ENCODE data around the gene HHAT.

Gene HHAT

GRCh38 chr1:210633636-210634035, 304.9 kb downstream of the HHAT start:
- no peaks in the 10 kb centered on the region for H3K9me3 ChIP-seq (ENCODE audit: control insufficient read depth, low read length)
- H3K4me1 ChIP-seq (ENCODE audit: control insufficient read depth, insufficient read depth, low read length), result no peaks in the 10 kb centered on the region
- no peak overlapping the region for H3K4me3 ChIP-seq (ENCODE audit: low read length)
- H3K27me3 ChIP-seq (replicated peaks; ENCODE audit: control insufficient read depth, insufficient read depth, low read length), result peaks cover 4% of the 10 kb centered on the region
- DNase-seq (ENCODE audit: low read depth), result no peak
- H3K36me3 ChIP-seq (ENCODE audit: control insufficient read depth, insufficient read depth, low read length, severe bottlenecking), result no peaks in the 10 kb centered on the region
- H3K9ac ChIP-seq (ENCODE audit: low read length), result no peak overlapping the region

GRCh38 chr1:210635108-210635507, 306.4 kb downstream of the HHAT start:
- Histone ChIP-seq H3K9me3 (ENCODE audit: control insufficient read depth, low read length) (no peaks in the 10 kb centered on the region), H3K27me3 (replicated peaks; ENCODE audit: control insufficient read depth, insufficient read depth, low read length) (no peaks in the 10 kb centered on the region), H3K36me3 (ENCODE audit: control insufficient read depth, insufficient read depth, low read length, severe bottlenecking) (no peaks in the 10 kb centered on the region), H3K9ac (ENCODE audit: low read length) (no peak overlapping the region), H3K4me1 (ENCODE audit: control insufficient read depth, insufficient read depth, low read length) (no peaks in the 10 kb centered on the region), H3K4me3 (ENCODE audit: low read length) (no peak overlapping the region)
- DNase-seq (ENCODE audit: low read depth), result no peak

- Histone ChIP-seq H3K36me3 (ENCODE audit: control insufficient read depth, insufficient read depth, low read length, severe bottlenecking) (no peaks in the 10 kb centered on the region), H3K4me3 (ENCODE audit: low read length) (no peak overlapping the region), H3K27me3 (replicated peaks; ENCODE audit: control insufficient read depth, insufficient read depth, low read length) (no peaks in the 10 kb centered on the region)
These were observed 312.9 kb downstream of the HHAT start for GRCh38 chr1:210641582-210641981.

GRCh38 chr1:210645582-210646257, 317.0 kb downstream of the HHAT start:
- Histone ChIP-seq H3K4me3 (ENCODE audit: low read length) (no peak overlapping the region), H3K36me3 (ENCODE audit: control insufficient read depth, insufficient read depth, low read length, severe bottlenecking) (no peaks in the 10 kb centered on the region)

More at GRCh38 chr1:210641582-210641981, 312.9 kb downstream of the HHAT start:
- DNase-seq (ENCODE audit: low read depth), result no peak
- no peaks in the 10 kb centered on the region for H3K4me1 ChIP-seq (ENCODE audit: control insufficient read depth, insufficient read depth, low read length)
- H3K9ac ChIP-seq (ENCODE audit: low read length), result no peak overlapping the region
- H3K9me3 ChIP-seq (ENCODE audit: control insufficient read depth, low read length), result no peaks in the 10 kb centered on the region

GRCh38 chr1:210646258-210646616, 317.5 kb downstream of the HHAT start:
- Histone ChIP-seq H3K9me3 (ENCODE audit: control insufficient read depth, low read length) (no peaks in the 10 kb centered on the region), H3K9ac (ENCODE audit: low read length) (no peak overlapping the region), H3K36me3 (ENCODE audit: control insufficient read depth, insufficient read depth, low read length, severe bottlenecking) (no peaks in the 10 kb centered on the region), H3K4me1 (ENCODE audit: control insufficient read depth, insufficient read depth, low read length) (peaks cover 4% of the 10 kb centered on the region), H3K4me3 (ENCODE audit: low read length) (no peak overlapping the region), H3K27me3 (replicated peaks; ENCODE audit: control insufficient read depth, insufficient read depth, low read length) (no peaks in the 10 kb centered on the region)
- no peak for DNase-seq (ENCODE audit: low read depth)

More at GRCh38 chr1:210645582-210646257, 317.0 kb downstream of the HHAT start:
- Histone ChIP-seq H3K9me3 (ENCODE audit: control insufficient read depth, low read length) (no peaks in the 10 kb centered on the region), H3K9ac (ENCODE audit: low read length) (no peak overlapping the region), H3K4me1 (ENCODE audit: control insufficient read depth, insufficient read depth, low read length) (peaks cover 4% of the 10 kb centered on the region), H3K27me3 (replicated peaks; ENCODE audit: control insufficient read depth, insufficient read depth, low read length) (no peaks in the 10 kb centered on the region)
- DNase-seq (ENCODE audit: low read depth), result no peak

- H3K4me1 ChIP-seq (ENCODE audit: control insufficient read depth, insufficient read depth, low read length), result peaks cover 4% of the 10 kb centered on the region
- H3K9ac ChIP-seq (ENCODE audit: low read length), result no peak overlapping the region
- H3K9me3 ChIP-seq (ENCODE audit: control insufficient read depth, low read length), result no peaks in the 10 kb centered on the region
- no peaks in the 10 kb centered on the region for H3K27me3 ChIP-seq (replicated peaks; ENCODE audit: control insufficient read depth, insufficient read depth, low read length)
- DNase-seq (ENCODE audit: low read depth), result peak; percentile 40
- no peak overlapping the region for H3K4me3 ChIP-seq (ENCODE audit: low read length)
- H3K36me3 ChIP-seq (ENCODE audit: control insufficient read depth, insufficient read depth, low read length, severe bottlenecking), result no peaks in the 10 kb centered on the region
These were observed 319.0 kb downstream of the HHAT start for GRCh38 chr1:210647406-210648333.

DNA sequence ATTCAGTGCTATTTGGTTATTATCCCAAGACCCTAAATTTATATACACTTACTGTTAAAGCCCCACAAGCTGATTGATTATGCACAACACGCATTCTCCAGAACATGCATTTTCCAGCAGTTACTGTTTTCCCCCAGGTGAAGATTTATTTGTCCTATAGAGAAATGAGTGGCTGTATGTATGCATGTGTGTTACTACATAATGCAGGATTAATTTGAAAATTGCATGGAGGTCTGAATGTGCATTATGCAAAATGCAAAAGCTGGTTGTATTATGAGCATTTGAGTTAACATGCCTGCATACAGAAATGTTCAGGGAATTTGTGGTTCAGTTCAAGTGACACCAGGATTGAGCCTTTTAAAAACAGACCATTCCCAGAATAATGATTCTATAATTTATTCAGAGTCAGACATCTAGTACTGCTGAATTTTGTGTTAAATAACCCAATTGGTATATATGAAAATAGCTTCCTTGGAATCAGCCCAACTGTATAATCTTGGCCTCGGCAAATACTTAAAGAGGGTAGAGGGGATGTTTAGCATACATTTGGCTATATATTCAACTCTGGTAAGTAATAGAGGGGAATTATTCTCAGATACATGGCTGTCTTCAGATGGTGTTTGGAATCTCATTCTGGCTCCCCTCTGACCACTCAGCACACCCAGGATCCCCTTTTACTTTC, 320.0 kb downstream of the HHAT start:
- H3K36me3 ChIP-seq (ENCODE audit: control insufficient read depth, insufficient read depth, low read length, severe bottlenecking), result no peaks in the 10 kb centered on the region
- no peak overlapping the region for H3K9ac ChIP-seq (ENCODE audit: low read length)
- H3K27me3 ChIP-seq (replicated peaks; ENCODE audit: control insufficient read depth, insufficient read depth, low read length), result no peaks in the 10 kb centered on the region
- DNase-seq (ENCODE audit: low read depth), result no peak
- H3K4me1 ChIP-seq (ENCODE audit: control insufficient read depth, insufficient read depth, low read length), result peaks cover 4% of the 10 kb centered on the region
- no peaks in the 10 kb centered on the region for H3K9me3 ChIP-seq (ENCODE audit: control insufficient read depth, low read length)
- H3K4me3 ChIP-seq (ENCODE audit: low read length), result no peak overlapping the region

DNA sequence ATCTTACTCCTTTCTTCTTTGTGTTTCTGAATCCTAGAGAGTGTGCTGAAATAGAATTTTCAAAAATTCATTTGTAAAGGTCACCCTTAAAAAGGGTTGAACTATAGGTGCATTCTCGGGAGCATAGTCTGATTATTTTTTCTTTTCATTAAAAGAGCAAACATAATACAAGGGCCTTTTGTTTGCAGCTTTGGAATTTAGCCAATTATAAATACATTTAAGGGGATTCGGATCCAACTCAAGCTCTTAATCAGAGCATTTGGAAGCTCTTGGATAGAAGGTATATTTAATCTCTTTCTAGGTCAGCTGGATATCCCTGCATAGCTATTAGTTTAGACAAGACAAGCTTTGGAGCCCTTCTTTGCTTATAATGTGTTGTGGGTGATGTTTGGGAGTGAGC, 321.7 kb downstream of the HHAT start:
- no peak overlapping the region for H3K4me3 ChIP-seq (ENCODE audit: low read length)
- no peaks in the 10 kb centered on the region for H3K36me3 ChIP-seq (ENCODE audit: control insufficient read depth, insufficient read depth, low read length, severe bottlenecking)
- no peak for DNase-seq (ENCODE audit: low read depth)
- H3K27me3 ChIP-seq (replicated peaks; ENCODE audit: control insufficient read depth, insufficient read depth, low read length), result no peaks in the 10 kb centered on the region
- H3K9me3 ChIP-seq (ENCODE audit: control insufficient read depth, low read length), result no peaks in the 10 kb centered on the region
- H3K9ac ChIP-seq (ENCODE audit: low read length), result no peak overlapping the region
- peaks cover 4% of the 10 kb centered on the region for H3K4me1 ChIP-seq (ENCODE audit: control insufficient read depth, insufficient read depth, low read length)

DNA sequence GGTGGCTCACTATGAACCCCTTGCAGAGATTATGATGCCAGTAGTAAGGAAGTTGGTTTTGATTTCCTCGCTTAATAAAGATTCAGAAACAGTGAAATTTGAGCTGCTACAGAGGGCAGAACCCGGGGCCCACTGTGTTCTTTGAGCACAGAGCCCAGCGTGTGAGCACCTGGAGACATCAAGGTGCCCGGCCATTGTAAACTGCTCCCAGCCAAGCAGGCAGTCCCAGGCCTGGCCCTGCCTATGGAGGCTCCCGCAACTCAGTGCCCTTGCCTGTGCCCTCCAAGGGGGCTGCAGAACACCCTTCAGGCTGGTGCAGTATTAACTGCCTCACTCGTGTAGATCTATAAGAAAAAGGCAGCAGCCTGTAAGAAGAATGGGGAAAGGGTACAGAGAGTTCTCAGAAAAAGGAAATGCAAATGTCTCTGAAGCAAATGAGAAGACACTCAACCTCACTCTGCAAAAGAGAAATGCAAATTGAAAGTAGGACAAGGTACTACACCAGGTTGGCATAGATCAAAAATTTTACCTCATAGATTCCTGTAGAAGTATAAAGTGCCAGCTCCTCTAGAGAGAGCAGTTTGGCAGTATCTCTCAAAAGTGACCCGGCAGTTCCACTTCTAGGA, 323.7 kb downstream of the HHAT start:
- H3K9me3 ChIP-seq (ENCODE audit: control insufficient read depth, low read length), result no peaks in the 10 kb centered on the region
- H3K4me3 ChIP-seq (ENCODE audit: low read length), result no peak overlapping the region
- H3K27me3 ChIP-seq (replicated peaks; ENCODE audit: control insufficient read depth, insufficient read depth, low read length), result no peaks in the 10 kb centered on the region
- no peak overlapping the region for H3K9ac ChIP-seq (ENCODE audit: low read length)
- no peaks in the 10 kb centered on the region for H3K36me3 ChIP-seq (ENCODE audit: control insufficient read depth, insufficient read depth, low read length, severe bottlenecking)
- DNase-seq (ENCODE audit: low read depth), result no peak
- H3K4me1 ChIP-seq (ENCODE audit: control insufficient read depth, insufficient read depth, low read length), result peaks cover 4% of the 10 kb centered on the region

DNA sequence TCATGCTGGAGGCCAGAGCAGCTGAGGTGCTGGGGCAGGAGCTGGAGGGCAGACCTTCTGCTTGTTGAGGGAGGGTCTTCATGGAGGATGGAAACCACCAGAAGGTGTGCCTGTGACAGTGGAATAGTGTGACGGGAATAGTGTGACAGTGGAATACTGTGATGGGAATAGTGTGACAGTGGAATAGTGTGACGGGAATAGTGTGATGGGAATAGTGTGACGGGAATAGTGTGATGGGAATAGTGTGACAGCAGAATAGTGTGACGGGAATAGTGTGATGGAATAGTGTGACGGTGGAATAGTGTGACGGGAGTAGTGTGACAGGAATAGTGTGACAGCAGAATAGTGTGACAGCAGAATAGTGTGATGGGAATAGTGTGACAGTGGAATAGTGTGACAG, 325.1 kb downstream of the HHAT start:
- H3K4me3 ChIP-seq (ENCODE audit: low read length), result no peak overlapping the region

More for the DNA sequence above, 325.1 kb downstream of the HHAT start:
- no peak for DNase-seq (ENCODE audit: low read depth)
- Histone ChIP-seq H3K27me3 (replicated peaks; ENCODE audit: control insufficient read depth, insufficient read depth, low read length) (no peaks in the 10 kb centered on the region), H3K36me3 (ENCODE audit: control insufficient read depth, insufficient read depth, low read length, severe bottlenecking) (no peaks in the 10 kb centered on the region), H3K4me1 (ENCODE audit: control insufficient read depth, insufficient read depth, low read length) (no peaks in the 10 kb centered on the region), H3K9me3 (ENCODE audit: control insufficient read depth, low read length) (no peaks in the 10 kb centered on the region), H3K9ac (ENCODE audit: low read length) (no peak overlapping the region)

Measured in adipocyte (in vitro differentiated cells).